LNCAP (cell line): ENCODE results near the gene ARHGAP28.

ENCODE experiments used
- TF ChIP-seq, protein P1 (sequence below): fragments of 450-650 bp; IDR thresholded peaks from 2 replicates; pipeline ENCODE4 v1.5.1; 2017; ENCODE audit warnings: mild to moderate bottlenecking

ARHGAP28 gene

GRCh38 chr18:6876641-6877041 lies 147.1 kb downstream of the ARHGAP28 start:
- TF ChIP-seq, protein P1, sequence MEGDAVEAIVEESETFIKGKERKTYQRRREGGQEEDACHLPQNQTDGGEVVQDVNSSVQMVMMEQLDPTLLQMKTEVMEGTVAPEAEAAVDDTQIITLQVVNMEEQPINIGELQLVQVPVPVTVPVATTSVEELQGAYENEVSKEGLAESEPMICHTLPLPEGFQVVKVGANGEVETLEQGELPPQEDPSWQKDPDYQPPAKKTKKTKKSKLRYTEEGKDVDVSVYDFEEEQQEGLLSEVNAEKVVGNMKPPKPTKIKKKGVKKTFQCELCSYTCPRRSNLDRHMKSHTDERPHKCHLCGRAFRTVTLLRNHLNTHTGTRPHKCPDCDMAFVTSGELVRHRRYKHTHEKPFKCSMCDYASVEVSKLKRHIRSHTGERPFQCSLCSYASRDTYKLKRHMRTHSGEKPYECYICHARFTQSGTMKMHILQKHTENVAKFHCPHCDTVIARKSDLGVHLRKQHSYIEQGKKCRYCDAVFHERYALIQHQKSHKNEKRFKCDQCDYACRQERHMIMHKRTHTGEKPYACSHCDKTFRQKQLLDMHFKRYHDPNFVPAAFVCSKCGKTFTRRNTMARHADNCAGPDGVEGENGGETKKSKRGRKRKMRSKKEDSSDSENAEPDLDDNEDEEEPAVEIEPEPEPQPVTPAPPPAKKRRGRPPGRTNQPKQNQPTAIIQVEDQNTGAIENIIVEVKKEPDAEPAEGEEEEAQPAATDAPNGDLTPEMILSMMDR = no peak

GRCh38 chr18:6877288-6877687 lies 147.8 kb downstream of the ARHGAP28 start:
- TF ChIP-seq, protein P1 = no peak

DNA sequence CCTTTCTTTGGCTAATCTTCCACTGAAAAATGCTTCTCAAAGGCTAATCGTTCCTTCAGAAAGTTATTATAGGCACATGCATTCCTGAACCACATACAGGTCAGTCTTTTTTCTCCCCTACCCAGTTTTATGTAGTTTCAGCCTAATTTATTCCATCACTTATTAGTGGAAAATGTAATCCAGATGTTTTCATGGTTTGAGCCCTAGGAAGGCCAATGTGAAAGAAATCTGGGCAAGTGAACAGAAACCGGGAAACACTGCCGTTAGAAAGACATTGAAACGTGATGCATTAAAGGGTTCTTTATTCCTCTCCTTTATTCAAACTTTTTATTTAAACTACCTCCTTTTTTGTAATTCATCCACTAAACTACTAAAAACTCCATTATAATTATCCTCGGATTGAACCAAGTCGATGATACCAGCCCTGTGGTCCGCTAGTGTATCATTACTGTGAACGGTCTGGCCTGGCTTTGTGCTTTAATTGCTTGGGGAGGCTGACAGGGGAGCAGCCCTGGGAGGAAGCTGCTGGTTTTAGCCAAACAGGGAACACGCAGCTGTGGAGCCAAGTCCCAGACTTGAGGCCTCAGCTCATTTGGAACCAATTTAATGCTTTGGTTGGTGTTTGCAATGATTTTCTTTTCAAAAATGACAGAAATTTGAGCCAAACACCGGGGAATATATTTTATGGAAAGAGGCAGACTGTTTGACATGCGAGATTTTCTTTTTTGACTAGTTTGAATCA lies 149.2 kb downstream of the ARHGAP28 start:
- TF ChIP-seq, protein P1 = no peak

DNA sequence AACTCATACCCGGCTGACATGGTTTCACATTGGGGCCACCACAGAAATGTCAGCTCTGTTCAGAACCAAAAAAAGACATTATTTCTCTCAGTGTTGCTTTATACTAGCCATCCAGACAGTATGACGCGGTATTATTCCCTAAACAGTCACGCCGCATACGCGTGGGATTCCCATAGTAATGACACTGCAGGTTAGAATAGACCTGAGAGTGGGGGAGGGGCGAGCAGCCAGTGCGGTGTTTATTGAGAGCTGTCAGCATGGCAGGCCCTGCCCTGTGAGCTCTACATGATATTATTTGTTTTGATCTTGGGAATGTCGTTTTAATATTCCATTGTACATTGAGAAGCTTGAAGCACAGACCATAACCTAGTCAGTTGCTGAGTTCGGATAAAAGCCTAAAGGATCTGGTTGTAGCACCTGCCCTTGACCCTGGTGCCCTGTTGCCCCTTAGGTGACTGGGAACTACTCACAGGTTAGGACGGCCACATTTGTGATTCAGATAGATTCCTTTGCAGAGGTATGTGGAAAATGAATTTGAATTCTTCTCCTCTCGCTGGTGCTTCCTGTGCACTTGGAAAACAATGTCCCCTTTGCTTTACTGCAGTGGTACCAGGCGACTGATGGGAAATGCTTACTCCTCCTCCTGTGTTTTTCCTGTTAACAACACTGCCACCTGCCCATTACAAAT lies 150.1 kb downstream of the ARHGAP28 start:
- TF ChIP-seq, protein P1 = no peak

GRCh38 chr18:6881034-6881820 lies 151.7 kb downstream of the ARHGAP28 start:
- TF ChIP-seq, protein P1 = no peak

DNA sequence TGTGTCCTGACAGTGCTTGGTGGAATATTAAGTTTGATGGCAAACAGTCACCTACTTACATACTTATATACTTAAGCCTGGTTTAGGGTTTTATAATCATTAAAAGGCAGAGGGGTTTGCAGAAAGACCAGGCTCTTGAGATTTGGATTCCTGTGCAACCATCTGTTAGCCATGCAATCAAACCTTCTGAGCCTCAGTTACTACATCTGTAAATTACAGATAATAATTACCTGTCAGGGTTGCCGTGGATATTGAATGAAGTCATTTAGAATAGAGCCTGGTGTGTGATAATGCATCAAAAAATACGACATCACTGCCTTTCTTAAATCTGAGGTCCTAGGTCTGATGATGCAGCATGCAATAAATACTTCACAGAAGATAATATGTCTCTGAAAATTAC lies 152.9 kb downstream of the ARHGAP28 start:
- TF ChIP-seq, protein P1 = no peak

GRCh38 chr18:6885006-6885481 lies 155.5 kb downstream of the ARHGAP28 start:
- TF ChIP-seq, protein P1 = no peak
